ENCODE measurements around the gene TTC38. TPM values are rescaled to one million over a fixed set of nuclear protein-coding genes. Genes with fewer than 3 reads are reported as not detected.
A peak's percentile ranks its signal among the peaks of the same experiment; 100 is the strongest.

The TTC38 gene
- total RNA-seq, 4 donors from 2014 or later, result 21.8 to 61.8 (median 33.3) TPM

DNA sequence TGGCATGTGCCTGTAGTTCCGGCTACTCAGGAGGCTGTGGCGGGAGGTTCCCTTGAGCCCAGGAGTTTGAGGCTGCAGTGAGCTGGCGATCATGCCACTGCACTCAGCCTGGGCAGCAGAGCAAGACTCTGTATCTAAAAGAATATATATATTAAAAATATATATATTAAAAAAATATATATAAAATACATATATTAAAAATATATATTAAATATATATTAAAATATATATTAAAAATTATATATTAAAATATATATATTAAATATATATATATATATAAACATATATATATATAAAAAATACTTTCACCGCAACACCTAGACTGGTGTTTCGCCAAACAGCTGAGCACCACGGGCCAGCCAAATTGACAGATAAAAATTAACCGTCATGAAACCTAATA lies 8.8 kb downstream of the TTC38 start:
- no peak for ATAC-seq
- WGBS, 2 donors (ENCODE audit: low coverage in 1 of 2), result 87 to 97% methylated on average over 7 of the region's 7 CpGs
- Histone ChIP-seq H3K27me3 (no peaks in the 10 kb centered on the region), H3K4me3 (no peak overlapping the region), H3K9me3 (peaks cover 0 to 5% (median 0%) of the 10 kb centered on the region in 3 donors), H3K36me3 (peaks cover 0 to 98% of the 10 kb centered on the region in 2 donors), H3K4me1 (no peaks in the 10 kb centered on the region), H3K27ac (no peak overlapping the region)
- TF ChIP-seq EP300 (IDR thresholded peaks at IDR 0.05), result no peak
- no peak for TF ChIP-seq POLR2AphosphoS5 (IDR thresholded peaks at IDR 0.05)
- TF ChIP-seq, protein P1, sequence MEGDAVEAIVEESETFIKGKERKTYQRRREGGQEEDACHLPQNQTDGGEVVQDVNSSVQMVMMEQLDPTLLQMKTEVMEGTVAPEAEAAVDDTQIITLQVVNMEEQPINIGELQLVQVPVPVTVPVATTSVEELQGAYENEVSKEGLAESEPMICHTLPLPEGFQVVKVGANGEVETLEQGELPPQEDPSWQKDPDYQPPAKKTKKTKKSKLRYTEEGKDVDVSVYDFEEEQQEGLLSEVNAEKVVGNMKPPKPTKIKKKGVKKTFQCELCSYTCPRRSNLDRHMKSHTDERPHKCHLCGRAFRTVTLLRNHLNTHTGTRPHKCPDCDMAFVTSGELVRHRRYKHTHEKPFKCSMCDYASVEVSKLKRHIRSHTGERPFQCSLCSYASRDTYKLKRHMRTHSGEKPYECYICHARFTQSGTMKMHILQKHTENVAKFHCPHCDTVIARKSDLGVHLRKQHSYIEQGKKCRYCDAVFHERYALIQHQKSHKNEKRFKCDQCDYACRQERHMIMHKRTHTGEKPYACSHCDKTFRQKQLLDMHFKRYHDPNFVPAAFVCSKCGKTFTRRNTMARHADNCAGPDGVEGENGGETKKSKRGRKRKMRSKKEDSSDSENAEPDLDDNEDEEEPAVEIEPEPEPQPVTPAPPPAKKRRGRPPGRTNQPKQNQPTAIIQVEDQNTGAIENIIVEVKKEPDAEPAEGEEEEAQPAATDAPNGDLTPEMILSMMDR (IDR thresholded peaks at IDR 0.05), result no peak
- no peak for TF ChIP-seq POLR2A (IDR thresholded peaks at IDR 0.05)

DNA sequence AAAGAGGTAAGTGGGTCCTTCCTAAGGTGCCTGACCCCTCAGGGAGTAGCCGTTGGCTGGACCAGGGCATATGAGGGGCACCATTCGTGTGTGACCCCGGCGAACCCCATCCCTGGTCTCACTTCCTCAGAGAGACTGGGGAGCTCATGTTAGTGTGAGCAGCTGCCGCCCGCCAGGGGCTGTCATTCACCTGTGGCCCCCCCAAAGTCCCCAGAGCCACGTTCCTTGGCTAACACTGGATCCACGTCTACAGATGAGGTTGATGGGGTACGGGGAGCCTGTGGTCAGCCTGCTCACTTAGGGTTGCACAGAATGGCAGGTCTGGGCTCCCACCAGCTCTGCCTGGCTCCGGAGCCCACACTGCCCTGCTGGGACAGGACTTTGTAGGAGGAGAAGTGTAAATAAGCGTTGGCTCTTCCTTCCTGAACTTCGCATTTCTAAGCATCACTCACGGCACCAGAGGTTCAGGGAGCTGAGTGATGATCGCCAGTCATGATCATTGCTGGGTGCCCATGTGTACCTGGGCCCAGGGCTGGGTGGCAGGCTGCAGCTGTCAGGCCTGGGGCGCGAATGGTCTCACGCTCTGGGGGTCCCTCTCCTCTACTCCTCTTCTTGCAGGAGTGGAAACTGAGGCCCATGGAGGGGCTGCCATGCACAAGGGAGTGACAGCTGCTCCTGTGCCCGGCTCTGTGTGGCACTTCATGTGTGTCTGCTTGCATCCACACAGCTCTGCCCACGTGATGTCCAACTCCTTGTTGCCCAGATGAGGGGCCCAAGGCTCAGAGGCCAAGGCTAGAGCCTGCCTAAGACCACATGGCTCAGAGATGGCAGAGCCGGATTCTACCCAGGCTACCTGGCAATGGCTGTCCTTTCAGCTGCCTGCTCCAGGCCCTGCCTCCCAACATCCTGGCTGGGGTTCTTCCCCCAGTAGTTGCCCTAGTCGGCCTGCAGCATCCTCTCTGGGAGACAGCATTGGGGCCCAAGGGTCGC lies 11.1 kb downstream of the TTC38 start:
- peaks cover 0 to 98% of the 10 kb centered on the region in 2 donors for H3K36me3 ChIP-seq
- no peaks in the 10 kb centered on the region for H3K4me1 ChIP-seq
- ATAC-seq, result peak; percentile 5
- peaks cover 0 to 5% (median 0%) of the 10 kb centered on the region in 3 donors for H3K9me3 ChIP-seq
- TF ChIP-seq POLR2A (IDR thresholded peaks at IDR 0.05) (no peak), EP300 (IDR thresholded peaks at IDR 0.05) (no peak), POLR2AphosphoS5 (IDR thresholded peaks at IDR 0.05) (no peak)
- TF ChIP-seq, protein P1 (IDR thresholded peaks at IDR 0.05), result no peak
- H3K4me3 ChIP-seq, result no peak overlapping the region
- no peak overlapping the region for H3K27ac ChIP-seq
- 86 to 100% methylated on average over 1 to 4 of the region's 22 CpGs for WGBS, 2 donors (ENCODE audit: low coverage in 1 of 2)
- no peaks in the 10 kb centered on the region for H3K27me3 ChIP-seq

DNA sequence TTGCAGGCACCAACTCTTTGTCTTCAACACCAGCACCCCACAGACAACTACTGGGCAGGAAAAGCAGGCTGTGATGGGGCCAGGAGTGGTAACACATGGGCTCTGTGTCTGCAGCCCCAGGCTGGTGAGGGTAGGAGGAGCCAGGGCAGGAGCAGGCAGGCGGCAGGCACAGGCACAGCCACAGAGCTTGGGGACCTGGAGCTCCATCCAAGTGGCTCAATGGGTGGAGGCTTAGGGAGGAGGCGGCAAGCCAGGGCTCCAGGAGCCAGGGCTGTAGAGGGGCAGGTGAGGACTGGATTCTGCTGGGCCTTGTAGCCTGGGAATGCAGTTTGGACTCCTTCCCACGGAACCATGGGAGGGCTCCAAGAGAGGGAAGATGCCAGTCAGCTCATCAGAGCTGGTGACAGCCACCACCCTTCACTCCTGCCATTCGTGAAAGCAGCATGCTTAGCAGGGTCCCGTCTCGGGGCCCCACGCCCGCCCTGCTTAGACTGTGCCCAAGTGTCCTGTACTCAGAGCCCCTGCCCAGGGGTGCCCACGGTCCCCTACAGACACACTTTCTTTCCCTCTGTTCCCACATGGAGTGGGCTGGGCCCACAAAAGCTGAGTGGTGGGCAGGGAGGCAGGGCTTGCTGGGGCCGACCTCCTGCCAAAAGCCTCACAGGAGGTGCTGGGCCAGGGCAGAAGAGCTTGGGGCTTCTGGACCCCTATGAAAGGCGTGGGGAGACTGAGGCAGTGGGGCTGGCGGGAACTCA lies 12.4 kb downstream of the TTC38 start:
- no peak for ATAC-seq
- H3K36me3 ChIP-seq, result peaks cover 0 to 98% of the 10 kb centered on the region in 2 donors
- H3K4me3 ChIP-seq, result no peak overlapping the region
- peaks cover 0 to 4% (median 0%) of the 10 kb centered on the region in 3 donors for H3K9me3 ChIP-seq
- TF ChIP-seq, protein P1 (IDR thresholded peaks at IDR 0.05), result no peak
- no peak for TF ChIP-seq POLR2A (IDR thresholded peaks at IDR 0.05)
- 93% methylated on average over 3 of the region's 12 CpGs; no CpG with 5 or more reads in 1 of the 2 donors for WGBS, 2 donors (ENCODE audit: low coverage in 1 of 2)
- no peaks in the 10 kb centered on the region for H3K4me1 ChIP-seq
- H3K27me3 ChIP-seq, result no peaks in the 10 kb centered on the region
- no peak overlapping the region for H3K27ac ChIP-seq

DNA sequence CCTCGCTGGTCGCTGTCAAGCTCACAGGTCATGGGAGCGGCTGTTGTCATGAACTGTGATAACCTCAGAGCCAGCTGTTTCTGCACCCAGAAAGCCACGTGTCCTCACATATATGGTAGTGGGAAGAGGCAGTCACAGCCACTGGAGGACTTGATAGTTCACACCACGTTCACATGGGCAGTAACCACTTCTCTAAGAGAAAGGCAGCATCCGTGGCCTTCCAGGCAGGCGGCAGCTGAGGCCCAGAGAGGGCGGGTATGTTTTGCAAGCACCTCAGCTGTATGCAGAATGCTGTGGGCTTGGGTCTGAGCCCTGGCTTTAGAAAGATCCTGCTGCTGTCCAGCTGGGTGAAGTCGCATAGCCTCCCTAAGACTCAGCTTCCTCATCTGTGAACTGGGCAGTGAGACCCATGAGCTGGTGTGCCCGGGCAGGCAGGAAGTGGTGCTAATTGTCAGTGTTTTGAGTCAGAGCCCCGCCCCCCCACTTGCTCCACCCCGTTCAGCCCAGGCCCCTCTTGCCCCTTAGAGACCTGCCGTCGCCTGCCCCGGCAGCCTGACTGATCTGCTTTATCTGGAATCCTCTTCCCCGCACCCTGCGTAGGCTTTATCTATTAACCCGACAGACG lies 13.3 kb downstream of the TTC38 start:
- no peaks in the 10 kb centered on the region for H3K4me1 ChIP-seq
- no peak for ATAC-seq
- no peak overlapping the region for H3K4me3 ChIP-seq
- WGBS, 2 donors (ENCODE audit: low coverage in 1 of 2), result 86 to 94% methylated on average over 1 to 6 of the region's 19 CpGs
- no peaks in the 10 kb centered on the region for H3K27me3 ChIP-seq
- H3K9me3 ChIP-seq, result no peaks in the 10 kb centered on the region
- H3K27ac ChIP-seq, result no peak overlapping the region
- no peak for TF ChIP-seq EP300 (IDR thresholded peaks at IDR 0.05)
- no peak for TF ChIP-seq POLR2A (IDR thresholded peaks at IDR 0.05)
- TF ChIP-seq, protein P1 (IDR thresholded peaks at IDR 0.05), result no peak
- TF ChIP-seq POLR2AphosphoS5 (IDR thresholded peaks at IDR 0.05), result no peak
- peaks cover 0 to 98% of the 10 kb centered on the region in 2 donors for H3K36me3 ChIP-seq
